Endothelial cell of umbilical vein (primary cell): ENCODE measurements around the gene RNF112. TPM values are rescaled to one million over a fixed set of nuclear protein-coding genes. Genes with fewer than 3 reads are reported as not detected.
A peak's percentile ranks its signal among the peaks of the same experiment; 100 is the strongest.

Source experiments
- BruUV-seq: library from RNA; stranded (reverse); fragments of 400-500 nt; replicated peaks from 2 replicates; lab custom pipeline; 2021; lab: Mats Ljungman, UMichigan
- CTCF ChIA-PET: fragments of 300-600, 350-600 bp; sonication (Branson Sonifier 250); formaldehyde crosslinking; loops from one replicate; lab custom pipeline; 2021; ENCODE audit warnings: antibody characterized with exemption, inconsistent platforms; lab: Charles Lee
- POLR2A ChIA-PET: fragments of 300-600, 350-600 bp; sonication (Branson Sonifier 250); formaldehyde crosslinking; loops from one replicate; lab custom pipeline; 2021; ENCODE audit warnings: antibody characterized with exemption, inconsistent platforms; lab: Charles Lee
- DNase-seq: peaks from one replicate; pipeline ENCODE4 v3.0.0-alpha.2; 2011; ENCODE audit warnings: low read depth, low spot score
- FAIRE-seq: peaks from 2 replicates; lab custom pipeline; 2011; peaks lifted over from hg19 to GRCh38; lab: Jason Lieb, UNC
- H2AFZ ChIP-seq: 2 replicates; pipeline ENCODE4 v1.6.0; 2012; ENCODE audit warnings: low read depth, low read length, control low read depth, inconsistent platforms
- H3K27ac ChIP-seq: 2 replicates; pipeline ENCODE4 v1.5.1; 2011; ENCODE audit warnings: low read depth, mild to moderate bottlenecking, control low read depth, low read length, moderate library complexity; ENCODE audit not compliant: insufficient read depth
- H3K27me3 ChIP-seq, 2 experiments: 2 replicates each; pipeline versions ENCODE4 v1.6.0 to v1.6.1; 2011; ENCODE audit warnings: low read length in 2 of 2, mixed read lengths in 1 of 2; ENCODE audit not compliant: control insufficient read depth in 2 of 2, insufficient read depth in 2 of 2
- H3K36me3 ChIP-seq, 2 experiments: 2 replicates in 1 of 2; 3 replicates in 1 of 2; pipeline ENCODE4 v1.5.1; 2011; ENCODE audit warnings: low read length in 2 of 2, mild to moderate bottlenecking in 1 of 2, moderate library complexity in 1 of 2; ENCODE audit not compliant: control insufficient read depth in 2 of 2, insufficient read depth in 2 of 2; ENCODE audit errors: extremely low read depth in 1 of 2
- H3K4me1 ChIP-seq: 3 replicates; pipeline ENCODE4 v1.5.1; 2011; ENCODE audit warnings: mild to moderate bottlenecking, low read length; ENCODE audit not compliant: control insufficient read depth, insufficient read depth; ENCODE audit errors: extremely low read depth
- H3K4me2 ChIP-seq: 2 replicates; pipeline ENCODE4 v1.6.1; 2011; ENCODE audit warnings: low read length, control low read depth, mixed read lengths; ENCODE audit not compliant: insufficient read depth
- H3K4me3 ChIP-seq, 3 experiments: fragments of 200-600 bp in 1 of 3; sonication (generic), shearing (Covaris generic) in 1 of 3; replicated peaks in 1 of 3; 2 replicates each; pipeline ENCODE4 v1.5.1; 2011 to 2016; ENCODE audit warnings: control low read depth in 3 of 3, low read length in 3 of 3, mild to moderate bottlenecking in 2 of 3, inconsistent platforms in 1 of 3, low read depth in 1 of 3, moderate library complexity in 1 of 3; ENCODE audit not compliant: insufficient read depth in 1 of 3
- H3K79me2 ChIP-seq: 2 replicates; pipeline ENCODE4 v1.6.0; 2012; ENCODE audit warnings: low read length, inconsistent platforms; ENCODE audit not compliant: control insufficient read depth, insufficient read depth
- H3K9ac ChIP-seq: replicated peaks from 2 replicates; pipeline ENCODE3; 2011; ENCODE audit warnings: low read length, control low read depth; ENCODE audit not compliant: insufficient read depth; ENCODE audit errors: extremely low read depth
- H3K9me1 ChIP-seq: replicated peaks from 3 replicates; pipeline ENCODE4 v1.6.0; 2011; ENCODE audit warnings: mild to moderate bottlenecking, low read length; ENCODE audit not compliant: control insufficient read depth, insufficient read depth; ENCODE audit errors: extremely low read depth
- H3K9me3 ChIP-seq: replicated peaks from 2 replicates; pipeline ENCODE4 v1.5.1; 2012; ENCODE audit warnings: low read length, inconsistent platforms; ENCODE audit not compliant: control insufficient read depth, insufficient read depth
- H4K20me1 ChIP-seq: replicated peaks from 2 replicates; pipeline ENCODE3; 2011; ENCODE audit warnings: mild to moderate bottlenecking, low read length; ENCODE audit not compliant: control insufficient read depth, insufficient read depth; ENCODE audit errors: extremely low read depth
- CTCF ChIP-seq, 2 donors: IDR thresholded peaks; 1 replicate in 1 of 2; 2 replicates in 1 of 2; pipeline ENCODE4 v1.5.1; 2011; ENCODE audit warnings: low read length in 2 of 2, mild to moderate bottlenecking in 2 of 2, moderate library complexity in 2 of 2, control low read depth in 1 of 2, inconsistent platforms in 1 of 2, low read depth in 1 of 2; ENCODE audit not compliant: insufficient read depth in 1 of 2; ENCODE audit errors: extremely low read depth in 1 of 2
- EZH2 ChIP-seq: IDR thresholded peaks from 2 replicates; pipeline ENCODE4 v1.6.1; 2012; ENCODE audit warnings: borderline replicate concordance, low read depth, mild to moderate bottlenecking, moderate library complexity, low read length, inconsistent platforms; ENCODE audit not compliant: severe bottlenecking
- FOS ChIP-seq: IDR thresholded peaks from 2 replicates; pipeline ENCODE4 v1.6.1; 2011; ENCODE audit warnings: mild to moderate bottlenecking, low read length, moderate library complexity, borderline replicate concordance; ENCODE audit not compliant: insufficient read depth
- GATA2 ChIP-seq: IDR thresholded peaks from 2 replicates; pipeline ENCODE4 v1.7.0; 2011; ENCODE audit warnings: low read depth, mild to moderate bottlenecking, moderate library complexity, mixed read lengths, low read length; ENCODE audit not compliant: insufficient read length, insufficient read depth
- JUN ChIP-seq: IDR thresholded peaks from 2 replicates; pipeline ENCODE4 v1.6.1; 2011; ENCODE audit warnings: borderline replicate concordance, low read depth; ENCODE audit not compliant: insufficient read length, insufficient read depth
- MAX ChIP-seq: IDR thresholded peaks from 2 replicates; pipeline ENCODE4 v1.6.1; 2011; ENCODE audit not compliant: insufficient read depth, insufficient read length
- MYC ChIP-seq: IDR thresholded peaks from one replicate; pipeline ENCODE4 v1.6.1; 2011; ENCODE audit warnings: mild to moderate bottlenecking, low read depth, low read length
- POLR2A ChIP-seq: IDR thresholded peaks from 2 replicates; pipeline ENCODE4 v1.6.1; 2012; ENCODE audit warnings: low read depth, mild to moderate bottlenecking, control low read depth, low read length
- POLR2AphosphoS5 ChIP-seq: IDR thresholded peaks from 2 replicates; pipeline ENCODE4 v1.6.1; 2012; ENCODE audit warnings: low read depth, mild to moderate bottlenecking, control low read depth, low read length, moderate library complexity; ENCODE audit not compliant: insufficient read depth
- dilution Hi-C: fragments of 300-500 bp; cut with MboI; formaldehyde crosslinking; loops from one replicate; pipeline ENCODE4 v1.15.0; 2019; ENCODE audit warnings: low sequenced_read_pairs; ENCODE audit not compliant: extremely low pct_ligation_motif_present
- intact Hi-C: fragments of 100-400 bp; cut with micrococcal nuclease; formaldehyde crosslinking; loops from one replicate; pipeline ENCODE4 v1.10.0; 2022
- polyA plus RNA-seq, 4 experiments: library from polyadenylated mRNA; depleted of rRNA in 3 of 4; stranded (reverse) in 3 of 4; unstranded in 1 of 4; fragments of >200 nt; gene quantifications; 2 replicates each; pipeline versions ENCODE4 v1.2.1 to v1.2.3, GENCODE V29; 2011 to 2012; ENCODE audit warnings: missing spikeins in 1 of 4
- small RNA-seq: library from RNA; depleted of rRNA; stranded (forward); fragments of <200 nt; gene quantifications from one replicate; pipeline ENCODE3, GENCODE V24; 2012; ENCODE audit warnings: low replicate concordance, low read depth; ENCODE audit not compliant: insufficient read depth, insufficient read length
- total RNA-seq: library from RNA; stranded (reverse); gene quantifications from 2 replicates; pipeline ENCODE4 v1.2.3, GENCODE V29; 2021

The RNF112 gene
- total and polyA plus RNA-seq, 2 donors (not counting 3 experiments of a cell fraction or from before 2014, with no cell fraction given), result 0.06 to 0.11 TPM

DNA sequence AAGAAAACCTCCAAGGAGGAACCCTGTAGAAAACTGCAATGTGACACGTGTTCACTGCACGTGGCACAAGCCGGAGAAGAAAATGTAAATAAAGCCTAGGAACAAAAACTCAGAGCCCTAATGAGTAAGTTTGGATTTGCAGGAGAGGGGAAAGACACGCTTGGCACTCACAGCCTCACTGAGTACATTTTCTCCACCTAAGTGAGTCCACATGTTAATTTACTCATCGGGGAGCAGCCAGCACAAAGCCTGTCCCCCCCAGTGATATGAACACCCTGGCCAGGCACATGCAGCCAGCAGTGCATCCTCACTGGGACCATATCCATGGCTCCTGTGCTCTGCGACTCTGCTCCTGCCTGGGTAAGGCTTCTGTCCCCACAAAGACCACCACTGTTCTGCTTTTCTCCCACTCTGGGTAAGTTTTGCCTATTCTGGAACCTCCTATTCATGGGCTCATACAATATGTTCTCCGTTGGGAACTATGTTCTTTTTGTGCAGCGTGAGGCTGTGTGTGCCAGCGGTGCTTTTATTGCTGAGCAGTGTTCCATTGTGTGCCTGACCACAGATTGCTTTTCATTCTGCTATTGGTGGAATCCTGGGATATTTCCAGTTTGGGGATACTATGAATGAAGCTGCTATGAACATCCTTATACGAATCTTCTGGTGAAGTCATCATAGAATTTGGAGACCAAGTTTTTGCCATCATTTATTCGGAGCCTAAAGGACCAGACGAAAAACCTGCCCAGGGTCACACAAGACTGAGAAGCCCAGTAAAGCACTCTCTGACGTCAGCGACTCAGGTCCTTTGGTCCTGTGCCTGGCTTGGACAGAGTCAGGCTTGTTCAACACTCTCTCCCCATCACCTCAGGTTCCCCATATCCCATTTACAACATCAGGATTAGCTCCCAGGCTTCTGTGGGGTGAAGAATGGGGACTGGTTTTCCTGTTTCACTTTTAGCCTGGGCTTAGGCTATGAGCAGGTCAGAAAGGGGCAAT lies 53.3 kb downstream of the RNF112 start:
- Histone ChIP-seq H3K4me2 (no peak overlapping the region), H3K9me3 (no peaks in the 10 kb centered on the region), H3K9me1 (no peaks in the 10 kb centered on the region), H3K79me2 (no peaks in the 10 kb centered on the region), H3K36me3 (no peaks in the 10 kb centered on the region), H4K20me1 (no peaks in the 10 kb centered on the region), H3K27ac (no peak overlapping the region), H3K27me3 (no peaks in the 10 kb centered on the region), H3K4me3 (no peak overlapping the region), H3K9ac (no peak overlapping the region), H2AFZ (peak overlapping the region; percentile 7), H3K4me1 (peaks cover 2% of the 10 kb centered on the region)
- no peak for DNase-seq
- ChIA-PET POLR2A (interaction anchor here (0.6 kb wide), 1 partner anchor 87 kb away, joined by 3 read pairs; no protein-coding TSS in a partner anchor), CTCF (interaction anchor here (1.5 kb wide), 1 partner anchor 17 kb away, joined by 4 read pairs; no protein-coding TSS in a partner anchor)
- TF ChIP-seq MYC, result no peak
- TF ChIP-seq EZH2, result no peak
- no peak for TF ChIP-seq POLR2AphosphoS5
- no peak for TF ChIP-seq GATA2
- TF ChIP-seq FOS, result no peak
- no peak for TF ChIP-seq POLR2A
- no peak for TF ChIP-seq CTCF (IDR thresholded peaks at IDR 0.05; ENCODE audit: extremely low read depth in 1 of 2, insufficient read depth in 1 of 2, low read depth in 1 of 2, low read length in 2 of 2)
- TF ChIP-seq MAX, result no peak
- no peak for TF ChIP-seq JUN
- dilution Hi-C loops (no loop called here), intact Hi-C loops (no loop called here)
- no TSS peak for BruUV-seq
- no peak for FAIRE-seq

Small RNAs within 50 kb of the gene (small RNA-seq; reads per million reads assigned to genes)
- not detected for gene RF00537

Other genes starting within 250 kb of the RNF112 start
- 55.3 and 70.5 TPM in 2 replicates for gene EPN2, start 173.9 kb upstream of the RNF112 start, total RNA-seq
- gene EPN2, start 173.9 kb upstream of the RNF112 start, polyA plus RNA-seq, result 39.6 and 40.3 TPM in 2 replicates
- 17.9 and 20.5 TPM in 2 replicates for gene B9D1, start 48.5 kb upstream of the RNF112 start, total RNA-seq
- gene B9D1, start 48.5 kb upstream of the RNF112 start, polyA plus RNA-seq, result 55.8 and 66.0 TPM in 2 replicates
- 26.0 and 30.7 TPM in 2 replicates for gene MAPK7, start 32.7 kb upstream of the RNF112 start, total RNA-seq
- 16.8 and 17.2 TPM in 2 replicates for gene MAPK7, start 32.7 kb upstream of the RNF112 start, polyA plus RNA-seq
- gene MFAP4, start 24.0 kb upstream of the RNF112 start, total RNA-seq, result not detected in 2 replicates
- not detected in 2 replicates for gene MFAP4, start 24.0 kb upstream of the RNF112 start, polyA plus RNA-seq
- gene SLC47A1, start 122.6 kb downstream of the RNF112 start, total RNA-seq, result 0.90 and 3.3 TPM in 2 replicates
- 6.9 and 8.0 TPM in 2 replicates for gene SLC47A1, start 122.6 kb downstream of the RNF112 start, polyA plus RNA-seq
- gene ALDH3A2, start 237.5 kb downstream of the RNF112 start, total RNA-seq, result 28.1 and 36.5 TPM in 2 replicates
- 11.1 and 16.7 TPM in 2 replicates for gene ALDH3A2, start 237.5 kb downstream of the RNF112 start, polyA plus RNA-seq